GM21737 (cell line): ENCODE results near the gene MARCO.

Experiments used
- ATAC-seq: cut with Tn5 transposase; IDR thresholded peaks from one replicate; pipeline ENCODE4 v1.9.1; 2021; ENCODE audit warnings: mild to moderate bottlenecking, moderate library complexity; ENCODE audit not compliant: unreplicated experiment

MARCO gene

GRCh38 chr2:118973542-118973951, 31.6 kb downstream of the MARCO start:
- no peak for ATAC-seq

- no peak for ATAC-seq
Measured at GRCh38 chr2:118974103-118974993, 32.4 kb downstream of the MARCO start.

- ATAC-seq, result no peak
Measured at GRCh38 chr2:118975133-118975532, 33.1 kb downstream of the MARCO start.

GRCh38 chr2:118978064-118978463, 36.1 kb downstream of the MARCO start:
- ATAC-seq, result no peak

- ATAC-seq, result no peak
Measured at GRCh38 chr2:118979152-118979861, 37.3 kb downstream of the MARCO start.

GRCh38 chr2:118980022-118980421, 38.0 kb downstream of the MARCO start:
- no peak for ATAC-seq

GRCh38 chr2:118980573-118980972, 38.6 kb downstream of the MARCO start:
- no peak for ATAC-seq

GRCh38 chr2:118981632-118982031, 39.6 kb downstream of the MARCO start:
- ATAC-seq, result no peak

GRCh38 chr2:118982039-118982438, 40.0 kb downstream of the MARCO start:
- ATAC-seq, result no peak

GRCh38 chr2:118983133-118983532, 41.1 kb downstream of the MARCO start:
- ATAC-seq, result no peak

- no peak for ATAC-seq
Measured at GRCh38 chr2:118983915-118984314, 41.9 kb downstream of the MARCO start.

- ATAC-seq, result peak; percentile 52
Measured at GRCh38 chr2:118986738-118987137, 44.7 kb downstream of the MARCO start.

- no peak for ATAC-seq
Measured at GRCh38 chr2:118987886-118988285, 45.9 kb downstream of the MARCO start.

- ATAC-seq, result no peak
Measured at GRCh38 chr2:118988706-118989105, 46.7 kb downstream of the MARCO start.

- no peak for ATAC-seq
Measured at GRCh38 chr2:118989481-118989880, 47.5 kb downstream of the MARCO start.

GRCh38 chr2:118990757-118991545, 49.0 kb downstream of the MARCO start:
- ATAC-seq, result no peak

- ATAC-seq, result no peak
Measured at GRCh38 chr2:118991554-118991953, 49.6 kb downstream of the MARCO start.

GRCh38 chr2:118992740-118993391, 50.9 kb downstream of the MARCO start:
- no peak for ATAC-seq

- ATAC-seq, result no peak
Measured at GRCh38 chr2:118993392-118993752, 51.4 kb downstream of the MARCO start.

GRCh38 chr2:118994172-118994700, 52.2 kb downstream of the MARCO start:
- no peak for ATAC-seq

GRCh38 chr2:118994778-118995177, 52.8 kb downstream of the MARCO start:
- ATAC-seq, result no peak
